OCI-LY1 (cell line): ENCODE measurements around the gene PRDX4.

ENCODE experiments used
- CTCF ChIP-seq: fragments of 200-600 bp; sonication (generic), shearing (Covaris generic); IDR thresholded peaks from 2 replicates; pipeline ENCODE4 v1.5.1; 2017; ENCODE audit warnings: mild to moderate bottlenecking, antibody characterized with exemption, low read length, moderate library complexity, mixed read lengths
- EZH2 ChIP-seq: fragments of 200-600 bp; sonication (generic), shearing (Covaris generic); IDR thresholded peaks from 2 replicates; pipeline ENCODE4 v1.8.0; 2017; ENCODE audit warnings: borderline replicate concordance, mixed run types, mild to moderate bottlenecking, antibody characterized with exemption, low read length, moderate library complexity, mixed read lengths

- TF ChIP-seq CTCF = no peak
- no peak for TF ChIP-seq EZH2
Measured at GRCh38 chrX:23661671-23662070, 5.6 kb upstream of the PRDX4 start.
